CD4-positive, CD25-positive, alpha-beta regulatory T cell (primary cell): ENCODE results near the gene POU2F3. TPM values are rescaled to one million over a fixed set of nuclear protein-coding genes. Genes with fewer than 3 reads are reported as not detected.
A peak's percentile ranks its signal among the peaks of the same experiment; 100 is the strongest.

Source experiments
- ATAC-seq, 2 donors: fragments of 150-1000 bp; cut with Tn5 transposase; one replicate each; pipeline ENCODE4 v1.10.0; 2021; ENCODE audit warnings: low read depth in 2 of 2, moderate number of reproducible peaks in 2 of 2, moderate library complexity in 1 of 2
- DNase-seq, 3 donors: peaks; one replicate each; pipeline versions ENCODE4 v3.0.0 to v3.0.0-alpha.2; 2012 to 2022; ENCODE audit warnings: mixed read lengths in 1 of 3
- H3K27ac ChIP-seq: one replicate; pipeline ENCODE4 v1.7.0; 2013; ENCODE audit warnings: mild to moderate bottlenecking, low read length; ENCODE audit not compliant: insufficient read depth, poor library complexity, severe bottlenecking
- H3K27me3 ChIP-seq: one replicate; pipeline ENCODE4 v1.7.0; 2013; ENCODE audit warnings: low read length; ENCODE audit not compliant: control insufficient read depth, insufficient read depth
- H3K36me3 ChIP-seq: one replicate; pipeline ENCODE4 v1.7.0; 2013; ENCODE audit warnings: mild to moderate bottlenecking, low read length, moderate library complexity; ENCODE audit not compliant: control insufficient read depth, insufficient read depth
- H3K4me1 ChIP-seq: 2 replicates; pipeline ENCODE4 v1.7.0; 2013; ENCODE audit warnings: mild to moderate bottlenecking, low read length; ENCODE audit not compliant: insufficient read depth, control insufficient read depth, poor library complexity, severe bottlenecking
- H3K4me3 ChIP-seq: one replicate; pipeline ENCODE4 v1.7.0; 2013; ENCODE audit warnings: low read depth, mild to moderate bottlenecking, low read length, moderate library complexity
- H3K9me3 ChIP-seq, 2 experiments: 1 replicate in 1 of 2; 2 replicates in 1 of 2; pipeline ENCODE4 v1.7.0; 2013; ENCODE audit warnings: low read length in 2 of 2, mild to moderate bottlenecking in 1 of 2, moderate library complexity in 1 of 2; ENCODE audit not compliant: control insufficient read depth in 2 of 2
- H3K27ac Mint-ChIP-seq, 3 donors: one replicate each; pipeline ENCODE4 v1.8.0; 2020 to 2022; ENCODE audit warnings: mild to moderate bottlenecking in 3 of 3, mixed read lengths in 3 of 3, moderate library complexity in 2 of 3
- H3K27me3 Mint-ChIP-seq: one replicate; pipeline ENCODE4 v1.8.0; 2022; ENCODE audit warnings: mild to moderate bottlenecking, mixed read lengths
- H3K36me3 Mint-ChIP-seq: one replicate; pipeline ENCODE4 v1.8.0; 2020; ENCODE audit warnings: mixed read lengths
- H3K4me1 Mint-ChIP-seq, 4 donors: one replicate each; pipeline ENCODE4 v1.8.0; 2020 to 2022; ENCODE audit warnings: mixed read lengths in 4 of 4, mild to moderate bottlenecking in 1 of 4
- H3K4me3 Mint-ChIP-seq, 4 donors: one replicate each; pipeline ENCODE4 v1.8.0; 2020 to 2022; ENCODE audit warnings: mild to moderate bottlenecking in 4 of 4, mixed read lengths in 4 of 4, moderate library complexity in 3 of 4
- H3K9me3 Mint-ChIP-seq, 7 donors: one replicate each; pipeline ENCODE4 v1.8.0; 2020 to 2022; ENCODE audit warnings: mixed read lengths in 7 of 7, mild to moderate bottlenecking in 3 of 7, moderate library complexity in 2 of 7
- polyA plus RNA-seq, 4 donors: library from polyadenylated mRNA; unstranded; fragments of 300-500 nt; fragmentation: Illumina TruSeq; gene quantifications; one replicate each; pipeline ENCODE4 v1.2.3, GENCODE V29; 2021
- total RNA-seq: library from RNA; stranded (reverse); gene quantifications from one replicate; pipeline ENCODE4 v1.2.3, GENCODE V29; 2022

POU2F3 gene
- total and polyA plus RNA-seq, 5 donors from 2014 or later = not detected

GRCh38 chr11:120338107-120338933 is 98.4 kb downstream of the POU2F3 start:
- Mint-ChIP-seq H3K4me1 (peaks cover 26 to 48% (median 34%) of the 10 kb centered on the region in 4 donors), H3K27me3 (peaks cover 39% of the 10 kb centered on the region), H3K4me3 (peak overlapping the region; percentile 83 to 96 (median 95)), H3K9me3 (peaks cover 0 to 3% (median 0%) of the 10 kb centered on the region in 7 donors), H3K27ac (no peak overlapping the region), H3K36me3 (no peaks in the 10 kb centered on the region)
- Histone ChIP-seq H3K4me3 (peak overlapping the region; percentile 81), H3K36me3 (no peaks in the 10 kb centered on the region), H3K9me3 (peaks cover 0 to 9% of the 10 kb centered on the region in 2 experiments), H3K27ac (no peak overlapping the region), H3K4me1 (peaks cover 47% of the 10 kb centered on the region), H3K27me3 (peaks cover 23% of the 10 kb centered on the region)
- ATAC-seq (no peak), DNase-seq (no peak)

GRCh38 chr11:120339394-120339890 is 99.5 kb downstream of the POU2F3 start:
- H3K4me3 Mint-ChIP-seq = peak overlapping the region; percentile 27 to 70 (median 68)
- H3K4me1 Mint-ChIP-seq = peaks cover 33 to 57% (median 38%) of the 10 kb centered on the region in 4 donors

GRCh38 chr11:120340529-120340928 is 100.6 kb downstream of the POU2F3 start:
- Histone ChIP-seq H3K4me1 (peaks cover 61% of the 10 kb centered on the region), H3K4me3 (peak overlapping the region; percentile 81), H3K9me3 (peaks cover 0 to 9% of the 10 kb centered on the region in 2 experiments), H3K27me3 (peaks cover 25% of the 10 kb centered on the region), H3K27ac (no peak overlapping the region), H3K36me3 (no peaks in the 10 kb centered on the region)
- H3K27ac Mint-ChIP-seq = no peak overlapping the region
- no peak for ATAC-seq
- H3K36me3 Mint-ChIP-seq = no peaks in the 10 kb centered on the region
- H3K4me1 Mint-ChIP-seq = peaks cover 39 to 62% (median 41%) of the 10 kb centered on the region in 4 donors
- H3K9me3 Mint-ChIP-seq = peaks cover 0 to 3% (median 0%) of the 10 kb centered on the region in 7 donors
- peaks cover 50% of the 10 kb centered on the region for H3K27me3 Mint-ChIP-seq
- DNase-seq = peak in 1 of 3 donors; percentile 22
- H3K4me3 Mint-ChIP-seq = peak overlapping the region in 3 of 4 donors; percentile 13 to 70 (median 48)

More at GRCh38 chr11:120339394-120339890, 99.5 kb downstream of the POU2F3 start:
- Mint-ChIP-seq H3K27me3 (peaks cover 43% of the 10 kb centered on the region), H3K36me3 (no peaks in the 10 kb centered on the region), H3K9me3 (peaks cover 0 to 3% (median 0%) of the 10 kb centered on the region in 7 donors), H3K27ac (no peak overlapping the region)
- Histone ChIP-seq H3K9me3 (peaks cover 0 to 9% of the 10 kb centered on the region in 2 experiments), H3K4me1 (peaks cover 59% of the 10 kb centered on the region), H3K36me3 (no peaks in the 10 kb centered on the region), H3K4me3 (peak overlapping the region; percentile 81), H3K27me3 (peaks cover 25% of the 10 kb centered on the region), H3K27ac (no peak overlapping the region)
- no peak for ATAC-seq
- DNase-seq = peak in 1 of 3 donors; percentile 27

GRCh38 chr11:120342226-120342625 is 102.3 kb downstream of the POU2F3 start:
- peaks cover 0 to 9% of the 10 kb centered on the region in 2 experiments for H3K9me3 ChIP-seq
- H3K27ac Mint-ChIP-seq = no peak overlapping the region
- H3K4me1 Mint-ChIP-seq = peaks cover 39 to 73% (median 49%) of the 10 kb centered on the region in 4 donors
- peaks cover 54% of the 10 kb centered on the region for H3K27me3 Mint-ChIP-seq
- ATAC-seq = no peak
- DNase-seq = no peak
- no peak overlapping the region for H3K4me3 ChIP-seq
- peak overlapping the region in 1 of 4 donors; percentile 40 for H3K4me3 Mint-ChIP-seq
- H3K36me3 Mint-ChIP-seq = no peaks in the 10 kb centered on the region
- H3K36me3 ChIP-seq = no peaks in the 10 kb centered on the region
- peaks cover 52% of the 10 kb centered on the region for H3K4me1 ChIP-seq
- H3K27me3 ChIP-seq = peaks cover 25% of the 10 kb centered on the region
- H3K9me3 Mint-ChIP-seq = peaks cover 0 to 3% (median 0%) of the 10 kb centered on the region in 7 donors
- no peak overlapping the region for H3K27ac ChIP-seq

GRCh38 chr11:120342678-120343077 is 102.7 kb downstream of the POU2F3 start:
- peaks cover 54% of the 10 kb centered on the region for H3K27me3 Mint-ChIP-seq
- H3K36me3 Mint-ChIP-seq = no peaks in the 10 kb centered on the region
- Histone ChIP-seq H3K9me3 (peaks cover 0 to 9% of the 10 kb centered on the region in 2 experiments), H3K4me3 (no peak overlapping the region), H3K4me1 (peaks cover 47% of the 10 kb centered on the region), H3K36me3 (no peaks in the 10 kb centered on the region), H3K27ac (no peak overlapping the region), H3K27me3 (peaks cover 21% of the 10 kb centered on the region)
- peaks cover 0 to 3% (median 0%) of the 10 kb centered on the region in 7 donors for H3K9me3 Mint-ChIP-seq
- no peak overlapping the region for H3K27ac Mint-ChIP-seq
- no peak for ATAC-seq
- H3K4me1 Mint-ChIP-seq = peaks cover 36 to 72% (median 49%) of the 10 kb centered on the region in 4 donors
- no peak for DNase-seq
- H3K4me3 Mint-ChIP-seq = peak overlapping the region in 1 of 4 donors; percentile 40

- Mint-ChIP-seq H3K36me3 (no peaks in the 10 kb centered on the region), H3K4me3 (peak overlapping the region in 3 of 4 donors; percentile 20 to 61 (median 53)), H3K4me1 (peaks cover 32 to 67% (median 44%) of the 10 kb centered on the region in 4 donors), H3K9me3 (no peaks in the 10 kb centered on the region), H3K27me3 (peaks cover 49% of the 10 kb centered on the region), H3K27ac (no peak overlapping the region)
- H3K4me3 ChIP-seq = peak overlapping the region; percentile 48
- ATAC-seq (no peak), DNase-seq (peak in 1 of 3 donors; percentile 48)
- H3K4me1 ChIP-seq = peaks cover 40% of the 10 kb centered on the region
- H3K36me3 ChIP-seq = no peaks in the 10 kb centered on the region
- no peak overlapping the region for H3K27ac ChIP-seq
- peaks cover 17% of the 10 kb centered on the region for H3K27me3 ChIP-seq
- H3K9me3 ChIP-seq = peaks cover 0 to 9% of the 10 kb centered on the region in 2 experiments
Measured at GRCh38 chr11:120343429-120343828, 103.5 kb downstream of the POU2F3 start.

- DNase-seq = peak; percentile 51 to 90 (median 78)
- peaks cover 35 to 62% (median 42%) of the 10 kb centered on the region in 4 donors for H3K4me1 Mint-ChIP-seq
Measured at GRCh38 chr11:120344302-120345004, 104.5 kb downstream of the POU2F3 start.

More at GRCh38 chr11:120344302-120345004, 104.5 kb downstream of the POU2F3 start:
- ATAC-seq = peak; percentile 86 to 90
- Histone ChIP-seq H3K4me3 (peak overlapping the region; percentile 78), H3K4me1 (peaks cover 34% of the 10 kb centered on the region), H3K27ac (no peak overlapping the region), H3K27me3 (peaks cover 14% of the 10 kb centered on the region), H3K36me3 (no peaks in the 10 kb centered on the region), H3K9me3 (peaks cover 0 to 9% of the 10 kb centered on the region in 2 experiments)
- no peaks in the 10 kb centered on the region for H3K9me3 Mint-ChIP-seq
- no peak overlapping the region for H3K27ac Mint-ChIP-seq
- H3K27me3 Mint-ChIP-seq = peaks cover 56% of the 10 kb centered on the region
- H3K36me3 Mint-ChIP-seq = no peaks in the 10 kb centered on the region
- peak overlapping the region; percentile 42 to 76 (median 58) for H3K4me3 Mint-ChIP-seq
